ENCODE measurements around the gene CFAP97D2.
A peak's percentile ranks its signal among the peaks of the same experiment; 100 is the strongest.
"Not testable (repeated sequence)": the region's sequence is repeated elsewhere in the genome, so short reads cannot be mapped to it uniquely, and the experiment has no call there.

The CFAP97D2 gene

DNA sequence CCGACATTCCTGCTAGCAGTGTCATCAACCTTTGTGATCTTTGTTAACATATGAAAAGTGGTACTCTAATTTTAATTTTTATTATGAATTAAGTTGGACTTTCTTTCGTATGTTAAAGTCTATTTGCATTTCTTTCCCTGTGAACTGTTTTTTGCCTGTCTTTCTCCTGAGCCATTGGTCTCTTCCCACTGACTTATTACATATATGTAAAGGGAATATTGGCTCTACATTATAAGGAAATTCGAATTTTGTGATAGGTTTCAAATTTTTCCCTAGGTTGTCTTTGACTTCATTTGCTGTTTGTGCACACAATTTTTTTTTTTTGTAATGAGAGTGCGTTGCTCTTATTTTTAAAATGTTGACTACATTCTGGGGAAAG lies 55.2 kb downstream of the CFAP97D2 start:
- no peak for DNase-seq (ENCODE audit: low read depth in 1 of 2, low spot score in 1 of 2)

DNA sequence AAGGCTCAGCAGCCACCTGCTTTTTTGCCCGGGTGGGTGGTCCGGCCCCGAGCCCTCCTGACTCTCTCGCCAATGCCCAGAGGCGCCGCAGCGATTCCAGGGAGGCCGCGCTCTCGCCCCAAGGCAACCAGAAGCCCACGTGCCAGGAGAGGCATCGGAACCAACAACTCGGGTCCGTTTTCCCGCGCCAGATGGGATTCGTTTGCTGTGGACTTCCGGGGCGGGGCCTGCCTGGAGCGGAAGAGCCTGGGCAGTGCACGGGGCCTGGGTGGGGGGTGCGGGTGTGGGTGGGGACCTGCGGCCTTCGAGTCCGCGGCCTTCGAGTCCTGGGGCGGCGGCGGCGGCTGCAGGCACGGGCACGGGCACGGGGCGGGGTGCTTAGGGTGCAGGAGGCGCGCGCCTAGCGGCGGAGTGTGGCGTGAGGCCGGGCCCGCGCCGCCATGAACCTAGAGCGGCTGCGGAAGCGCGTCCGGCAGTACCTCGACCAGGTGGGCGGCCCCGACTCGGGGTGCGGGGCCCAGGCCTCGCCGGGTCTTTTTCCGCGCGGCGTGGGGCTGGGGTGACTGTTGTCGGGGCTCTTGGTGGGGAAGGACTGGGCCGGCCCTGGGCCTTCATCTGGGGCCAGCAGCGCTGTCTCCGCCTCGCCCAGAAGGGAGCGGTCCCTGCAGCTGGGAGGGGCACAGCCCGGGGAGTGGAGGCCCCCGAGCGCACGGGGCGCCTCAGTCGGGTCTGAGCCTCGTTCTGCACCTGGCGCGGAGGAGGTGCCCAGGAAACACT lies 55.8 kb downstream of the CFAP97D2 start, which contains the start of gene CDC16:
Gene CDC16 (plus strand): TSS at position 253 of the 777 bp plus-strand sequence. CDS start 188 bp downstream, at position 441.
- DNase-seq (ENCODE audit: low read depth in 1 of 2, low spot score in 1 of 2), result peak; percentile 87

DNA sequence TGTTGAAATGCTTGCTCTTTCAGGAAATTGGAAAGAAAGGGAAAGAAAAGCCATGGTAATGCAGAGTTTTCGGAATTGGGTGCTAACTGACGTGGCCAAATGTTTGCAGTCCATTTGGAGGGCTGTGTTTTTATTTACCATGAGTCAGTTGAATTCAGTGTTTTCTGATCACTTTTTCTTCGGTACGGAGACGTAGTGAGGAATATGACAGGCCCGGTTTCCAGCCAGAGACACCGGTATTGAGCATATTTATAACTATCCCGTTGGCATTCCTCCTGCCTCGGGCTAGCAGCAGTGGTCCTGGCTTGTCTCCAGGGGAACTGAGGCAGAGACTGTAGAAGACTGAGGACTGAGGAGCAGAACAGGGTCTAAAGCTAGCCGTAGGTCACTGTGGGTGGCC lies 56.6 kb downstream of the CFAP97D2 start:
- no peak for DNase-seq (ENCODE audit: low read depth in 1 of 2, low spot score in 1 of 2)

DNA sequence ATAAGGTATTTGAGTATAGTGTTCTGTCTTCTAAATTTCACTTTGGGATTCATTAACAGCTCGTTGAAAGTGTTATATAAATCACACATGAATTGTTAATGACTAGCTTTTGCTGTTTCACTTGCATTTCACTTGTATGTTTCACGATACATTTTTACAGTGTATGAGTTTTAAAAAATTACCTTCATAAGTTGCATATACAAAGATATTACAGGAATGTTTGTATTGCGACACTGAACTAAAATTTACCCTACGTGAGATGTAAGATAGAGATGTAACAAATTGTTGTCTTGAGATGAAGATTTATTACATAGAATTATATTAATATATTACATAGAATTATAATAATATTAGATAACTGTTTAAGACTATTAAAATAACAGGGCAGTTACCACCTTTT lies 57.2 kb downstream of the CFAP97D2 start:
- no peak for DNase-seq (ENCODE audit: low read depth in 1 of 2, low spot score in 1 of 2)

DNA sequence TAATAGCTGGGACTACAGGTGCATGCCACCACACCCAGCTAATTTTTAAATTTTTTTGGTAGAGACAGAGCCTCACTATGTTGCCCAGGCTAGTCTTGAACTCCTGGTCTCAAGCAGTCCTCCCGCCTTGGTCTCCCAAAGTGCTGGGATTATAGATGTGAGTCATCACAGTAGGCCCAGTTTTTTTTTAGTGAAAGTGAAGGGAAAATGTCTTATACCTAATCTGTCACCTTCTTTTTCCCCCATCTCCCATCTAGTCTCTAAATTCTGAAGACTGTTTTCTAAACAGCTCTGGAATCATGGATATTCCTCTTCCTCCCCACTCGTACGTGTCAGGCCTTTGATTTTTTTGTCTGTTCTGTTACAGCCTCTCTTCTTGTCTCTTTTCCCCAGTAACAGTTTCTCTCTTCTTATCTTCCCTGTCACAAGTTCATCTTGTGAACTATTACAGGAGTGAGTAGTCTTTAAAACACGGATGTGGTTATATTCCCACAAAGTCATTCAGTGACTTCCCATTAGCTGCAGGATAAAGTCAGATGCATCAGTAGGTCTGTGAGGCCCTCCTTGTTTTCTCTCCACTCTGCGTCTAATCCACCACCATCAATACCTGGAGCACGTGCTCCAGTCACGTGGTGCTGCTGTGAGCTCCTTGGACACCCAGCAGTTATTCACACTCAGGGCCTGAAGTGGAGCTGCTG lies 58.5 kb downstream of the CFAP97D2 start:
- DNase-seq (ENCODE audit: low read depth in 1 of 2, low spot score in 1 of 2), result no peak

DNA sequence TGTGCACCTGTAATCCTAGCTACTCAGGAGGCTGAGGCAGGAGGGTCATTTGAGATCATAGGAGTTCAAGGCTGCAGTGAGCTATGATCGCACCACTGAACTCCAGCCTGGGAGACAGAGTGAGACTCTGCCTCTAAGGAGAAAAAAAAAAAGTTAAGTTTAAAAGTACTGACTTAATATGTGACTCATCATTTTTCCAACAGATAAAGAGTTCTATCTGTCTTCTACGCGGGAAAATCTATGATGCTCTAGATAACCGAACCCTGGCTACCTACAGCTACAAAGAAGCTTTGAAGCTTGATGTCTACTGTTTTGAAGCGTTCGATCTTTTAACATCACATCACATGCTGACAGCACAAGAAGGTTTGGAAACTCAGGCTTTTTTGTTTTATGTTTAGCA lies 62.9 kb downstream of the CFAP97D2 start:
- DNase-seq (ENCODE audit: low read depth in 1 of 2, low spot score in 1 of 2), result no peak

DNA sequence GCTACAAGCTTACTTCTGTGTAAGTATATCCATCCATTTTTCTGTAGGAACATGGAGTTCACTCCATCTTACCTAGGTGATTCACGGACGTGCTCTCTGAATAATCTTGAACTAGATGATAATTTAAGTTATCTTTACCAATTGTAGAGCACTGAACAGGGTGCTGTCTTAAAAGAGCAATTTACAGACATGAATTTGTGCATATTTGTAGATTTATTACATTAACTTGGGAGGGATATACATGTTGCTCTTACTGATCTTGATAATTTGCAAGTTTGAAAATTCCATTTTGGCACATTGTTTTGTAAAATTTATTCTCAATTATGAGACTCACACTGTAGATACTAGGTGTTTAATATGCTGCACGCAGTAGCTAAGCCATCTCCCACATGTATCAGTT lies 64.9 kb downstream of the CFAP97D2 start:
- no peak for DNase-seq (ENCODE audit: low read depth in 1 of 2, low spot score in 1 of 2)

DNA sequence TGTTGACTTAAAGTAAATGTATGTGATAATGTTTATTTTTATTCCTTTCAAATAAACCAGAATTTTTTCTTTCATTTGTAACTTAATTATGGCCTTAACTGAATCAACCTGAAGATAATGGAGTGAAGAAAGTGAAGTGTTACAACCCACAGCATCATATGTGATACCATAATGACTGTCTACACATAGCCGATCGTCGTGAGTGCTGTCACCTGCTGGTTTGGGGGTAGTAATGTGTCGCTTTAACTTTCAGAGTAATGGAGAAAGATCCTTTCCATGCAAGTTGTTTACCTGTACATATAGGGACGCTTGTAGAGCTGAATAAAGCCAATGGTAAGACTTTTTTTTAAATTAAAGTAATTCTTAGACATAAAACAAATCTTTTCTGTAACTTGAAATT lies 65.6 kb downstream of the CFAP97D2 start:
- DNase-seq (ENCODE audit: low read depth in 1 of 2, low spot score in 1 of 2), result no peak

DNA sequence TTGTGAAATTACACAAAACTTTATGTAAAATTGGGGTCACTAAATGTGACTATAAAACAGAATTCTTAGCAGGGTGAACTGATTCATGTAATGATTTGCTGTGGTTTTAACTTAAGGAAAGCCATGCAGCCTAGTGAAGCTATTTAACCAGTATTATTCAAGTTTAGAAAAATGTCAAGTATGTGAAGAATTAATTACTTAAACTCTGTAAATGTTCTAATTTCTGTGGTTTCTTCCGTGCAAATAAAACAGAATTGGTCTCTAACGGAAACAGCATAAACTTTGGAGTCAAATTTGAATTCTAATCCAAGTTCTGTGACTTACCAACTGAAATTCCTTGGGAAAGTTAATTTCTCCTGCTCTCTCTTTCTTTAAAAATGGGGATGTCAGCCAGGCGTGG lies 69.0 kb downstream of the CFAP97D2 start:
- no peak for DNase-seq (ENCODE audit: low read depth in 1 of 2, low spot score in 1 of 2)

DNA sequence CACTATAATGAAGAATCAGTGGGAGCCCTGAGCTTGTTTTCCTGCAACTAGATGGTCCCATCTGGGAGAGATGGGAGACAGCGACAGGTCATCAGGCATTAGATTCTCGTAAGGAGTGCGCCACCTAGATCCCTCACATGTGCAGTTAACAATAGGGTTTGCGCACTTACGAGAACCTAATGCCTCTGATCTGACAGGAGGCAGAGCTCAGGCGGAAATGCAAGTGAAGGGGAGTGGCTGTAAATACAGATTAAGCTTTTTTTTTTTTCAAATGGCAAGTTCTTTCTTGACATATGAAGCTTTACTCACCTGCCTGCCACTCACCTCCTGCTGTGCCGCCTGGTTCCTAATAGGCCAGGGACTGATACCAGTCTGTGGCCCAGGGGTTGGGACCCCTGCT lies 70.0 kb downstream of the CFAP97D2 start:
- no peak for DNase-seq (ENCODE audit: low read depth in 1 of 2, low spot score in 1 of 2)

DNA sequence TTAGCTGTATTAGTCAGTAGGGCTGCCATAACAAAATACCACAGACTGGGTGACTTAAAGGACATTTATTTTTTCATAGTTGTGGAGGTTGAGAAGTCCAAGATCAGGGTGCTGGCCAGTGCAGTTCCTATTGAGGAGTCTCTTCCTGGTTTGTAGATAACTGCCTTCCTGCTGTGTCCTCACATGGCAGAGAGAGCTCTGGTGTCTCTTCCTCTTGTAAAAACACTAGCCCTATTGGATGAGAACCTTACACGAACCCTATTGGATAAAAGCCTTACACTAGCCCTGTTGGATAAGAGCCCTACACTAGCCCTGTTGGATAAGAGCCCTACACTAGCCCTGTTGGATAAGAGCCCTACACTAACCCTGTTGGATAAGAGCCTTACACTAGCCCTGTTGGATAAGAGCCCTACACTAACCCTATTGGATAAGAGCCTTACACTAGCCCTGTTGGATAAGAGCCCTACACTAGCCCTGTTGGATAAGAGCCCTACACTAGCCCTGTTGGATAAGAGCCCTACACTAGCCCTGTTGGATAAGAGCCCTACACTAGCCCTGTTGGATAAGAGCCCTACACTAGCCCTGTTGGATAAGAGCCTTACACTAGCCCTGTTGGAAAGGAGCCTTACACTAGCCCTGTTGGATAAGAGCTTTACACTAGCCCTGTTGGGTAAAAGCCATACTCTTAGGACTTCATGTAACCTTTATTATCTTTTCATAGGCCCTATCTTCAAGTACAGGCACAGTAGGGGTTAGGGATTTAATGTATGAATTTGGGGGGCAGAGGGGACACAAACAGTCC lies 72.8 kb downstream of the CFAP97D2 start:
- DNase-seq (ENCODE audit: low read depth in 1 of 2, low spot score in 1 of 2), result not testable (repeated sequence)

DNA sequence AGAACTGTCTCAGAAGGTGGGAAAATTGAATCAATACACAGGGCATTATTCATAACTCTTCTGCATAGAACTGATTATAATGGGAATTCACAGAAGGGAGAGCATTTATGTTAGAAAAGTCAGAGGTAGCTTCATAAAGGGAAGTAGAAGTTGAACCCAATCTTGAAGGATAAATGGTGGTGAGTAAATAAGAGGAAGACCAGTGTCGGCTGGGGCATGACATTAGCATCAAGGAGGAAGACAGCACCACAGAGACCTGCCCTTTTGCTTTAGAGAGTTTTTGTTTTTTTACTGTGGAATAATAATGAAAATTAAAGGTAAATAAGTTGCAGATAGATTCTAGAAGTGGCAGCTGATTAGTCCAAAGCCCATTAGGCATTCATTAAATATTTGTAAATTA lies 77.5 kb downstream of the CFAP97D2 start:
- no peak for DNase-seq (ENCODE audit: low read depth in 1 of 2, low spot score in 1 of 2)

DNA sequence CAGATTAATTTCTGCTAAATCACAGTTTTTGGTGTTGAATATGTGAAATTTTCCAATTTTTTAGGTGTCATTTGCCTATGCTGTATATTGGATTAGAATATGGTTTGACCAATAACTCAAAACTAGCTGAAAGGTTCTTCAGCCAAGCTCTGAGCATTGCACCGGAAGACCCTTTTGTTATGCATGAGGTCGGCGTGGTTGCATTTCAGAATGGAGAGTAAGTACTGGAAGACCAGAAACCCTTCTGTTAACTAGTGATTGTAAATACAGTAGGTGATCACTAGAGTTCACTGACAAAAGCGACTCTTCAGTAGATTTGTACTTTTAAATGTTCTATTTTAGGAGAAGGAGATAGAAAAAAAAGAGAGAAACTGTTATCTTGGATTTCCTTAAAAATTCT lies 78.0 kb downstream of the CFAP97D2 start:
- no peak for DNase-seq (ENCODE audit: low read depth in 1 of 2, low spot score in 1 of 2)

DNA sequence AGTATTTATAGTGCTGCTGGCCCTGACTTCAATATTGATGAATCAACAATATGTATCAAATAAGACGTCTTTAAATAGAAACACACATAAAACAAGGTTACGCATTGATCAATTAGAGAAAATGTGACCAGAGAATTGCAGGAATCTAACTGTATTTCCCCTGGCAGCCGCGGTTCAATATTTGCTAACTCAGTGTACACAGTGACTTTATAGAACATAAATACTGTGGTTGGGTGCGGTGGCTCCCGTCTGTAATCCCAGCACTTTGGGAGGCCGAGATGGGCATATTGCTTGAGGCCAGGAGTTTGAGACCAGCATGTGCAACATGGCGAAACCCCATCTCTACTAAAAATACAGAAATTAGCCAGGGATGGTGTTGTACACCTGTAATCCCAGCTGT lies 79.5 kb downstream of the CFAP97D2 start:
- DNase-seq (ENCODE audit: low read depth in 1 of 2, low spot score in 1 of 2), result no peak

DNA sequence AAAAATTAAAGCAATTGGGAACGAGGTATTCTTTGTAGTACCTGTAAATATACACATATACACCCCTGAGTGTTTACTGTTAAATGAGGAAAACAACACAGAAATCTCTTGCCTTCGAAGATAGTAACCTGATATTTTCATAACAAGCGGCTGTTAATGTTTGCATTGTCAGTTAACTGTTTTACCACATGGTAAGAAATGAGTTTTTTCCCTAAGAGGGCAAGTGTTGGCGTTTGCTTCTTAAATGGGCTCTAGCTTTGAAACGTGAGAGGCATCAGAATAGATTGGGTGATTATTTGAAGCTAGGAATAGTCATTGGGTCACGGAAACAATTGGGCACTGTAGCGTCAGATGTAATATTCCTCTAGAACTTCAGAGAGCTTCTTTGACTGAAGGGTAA lies 80.3 kb downstream of the CFAP97D2 start:
- DNase-seq (ENCODE audit: low read depth in 1 of 2, low spot score in 1 of 2), result no peak

DNA sequence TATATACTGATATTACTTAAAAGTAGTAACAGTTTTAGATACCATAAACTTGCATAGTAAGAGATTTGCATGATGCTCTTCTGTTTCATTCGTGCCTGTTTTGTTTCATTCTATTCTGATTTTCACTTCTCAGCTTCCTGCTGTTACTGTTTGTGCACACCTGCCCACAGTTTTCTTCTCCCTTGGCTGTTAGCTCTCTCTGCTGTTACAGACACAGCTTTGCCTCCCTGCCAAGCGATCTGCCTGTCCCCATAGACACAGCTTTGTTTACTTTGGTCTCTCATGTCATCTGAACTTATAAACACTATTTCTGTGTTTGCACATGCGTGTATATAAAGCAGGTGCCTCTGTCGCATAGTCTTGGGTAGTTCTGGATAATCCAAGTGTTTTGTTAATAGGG lies 80.9 kb downstream of the CFAP97D2 start:
- no peak for DNase-seq (ENCODE audit: low read depth in 1 of 2, low spot score in 1 of 2)

DNA sequence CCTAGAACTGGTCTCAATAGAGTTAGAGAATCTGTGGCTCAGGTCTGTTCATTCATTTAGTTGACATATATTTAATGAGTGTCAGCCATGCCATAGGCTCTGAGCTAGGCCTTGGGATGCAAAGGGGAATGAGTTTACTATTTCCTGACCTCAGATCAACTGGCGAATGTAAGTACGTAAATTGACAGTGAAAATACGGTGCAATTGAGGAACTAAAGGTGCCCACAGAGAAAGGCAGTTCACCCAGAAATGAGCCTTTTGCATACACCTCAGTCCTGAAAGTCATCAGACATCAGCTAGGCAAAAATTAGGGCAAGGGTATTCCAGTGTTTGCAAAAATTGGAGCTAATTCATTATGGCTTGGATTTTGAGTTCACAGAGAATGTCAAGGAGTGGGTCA lies 81.8 kb downstream of the CFAP97D2 start:
- DNase-seq (ENCODE audit: low read depth in 1 of 2, low spot score in 1 of 2), result no peak

DNA sequence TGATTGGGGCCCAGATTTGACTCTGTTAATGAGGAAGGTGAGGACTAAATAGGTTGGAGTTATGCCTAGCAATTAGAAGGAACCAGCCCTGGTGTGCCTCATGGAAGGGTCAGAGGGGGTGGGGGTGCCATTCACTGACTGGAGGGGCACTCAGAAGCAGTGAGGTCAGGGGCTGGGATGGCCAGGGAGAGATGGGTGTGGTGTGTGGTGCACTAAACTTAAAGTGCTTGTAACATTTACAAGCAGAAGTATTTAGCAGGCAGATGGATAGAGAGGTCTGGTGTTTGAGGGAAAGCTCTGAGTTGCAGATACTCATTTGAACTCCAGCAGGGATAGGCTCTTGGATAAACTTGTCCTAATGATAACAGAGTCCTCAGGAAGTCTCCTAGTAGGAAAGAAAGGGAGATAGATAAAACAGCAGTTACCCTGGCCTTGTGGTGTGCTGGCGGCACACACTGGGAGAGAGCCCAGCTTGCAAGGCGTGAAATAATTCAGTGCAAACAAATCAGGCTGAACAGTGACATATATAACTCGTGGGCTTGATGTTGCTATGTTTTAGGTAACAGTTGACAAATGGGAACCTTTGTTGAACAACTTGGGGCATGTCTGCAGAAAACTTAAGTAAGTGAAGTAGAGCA lies 82.4 kb downstream of the CFAP97D2 start:
- no peak for DNase-seq (ENCODE audit: low read depth in 1 of 2, low spot score in 1 of 2)

DNA sequence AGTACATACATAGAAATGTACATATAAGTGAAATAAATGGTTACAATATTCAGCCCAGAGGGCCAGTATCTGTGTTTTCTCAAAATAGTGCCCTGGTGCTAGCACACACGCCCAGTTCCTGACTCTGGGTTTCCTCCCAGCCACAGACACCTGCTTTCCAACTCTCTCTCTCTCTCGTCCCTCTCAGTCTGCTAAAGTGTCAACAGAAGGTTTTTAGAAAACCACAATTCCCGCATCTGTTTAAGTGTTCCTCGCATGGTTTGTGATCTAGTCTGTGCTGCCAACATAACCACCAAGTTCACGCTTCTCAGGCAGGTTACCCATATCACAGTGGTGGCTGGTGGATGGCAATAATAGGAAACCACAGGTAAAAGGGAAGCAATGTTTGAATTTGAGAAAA lies 84.5 kb downstream of the CFAP97D2 start:
- DNase-seq (ENCODE audit: low read depth in 1 of 2, low spot score in 1 of 2), result no peak

DNA sequence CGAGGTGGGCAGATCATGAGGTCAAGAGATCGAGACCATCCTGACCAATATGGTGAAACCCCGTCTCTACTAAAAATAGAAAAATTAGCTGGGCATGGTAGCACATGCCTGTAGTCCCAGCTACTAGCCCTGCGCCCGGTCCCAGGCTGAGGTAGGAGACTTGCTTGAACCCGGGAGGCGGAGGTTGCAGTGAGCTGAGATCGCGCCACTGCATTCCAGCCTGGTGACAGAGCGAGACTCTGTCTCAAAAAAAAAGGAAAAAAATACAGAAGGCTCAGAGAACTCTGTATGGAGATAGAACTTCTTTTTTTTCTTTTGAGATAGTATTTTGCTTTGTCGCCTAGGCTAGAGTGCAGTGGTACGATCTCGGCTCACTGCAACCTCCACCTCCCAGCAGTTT lies 85.3 kb downstream of the CFAP97D2 start:
- not testable (repeated sequence) for DNase-seq (ENCODE audit: low read depth in 1 of 2, low spot score in 1 of 2)

DNA sequence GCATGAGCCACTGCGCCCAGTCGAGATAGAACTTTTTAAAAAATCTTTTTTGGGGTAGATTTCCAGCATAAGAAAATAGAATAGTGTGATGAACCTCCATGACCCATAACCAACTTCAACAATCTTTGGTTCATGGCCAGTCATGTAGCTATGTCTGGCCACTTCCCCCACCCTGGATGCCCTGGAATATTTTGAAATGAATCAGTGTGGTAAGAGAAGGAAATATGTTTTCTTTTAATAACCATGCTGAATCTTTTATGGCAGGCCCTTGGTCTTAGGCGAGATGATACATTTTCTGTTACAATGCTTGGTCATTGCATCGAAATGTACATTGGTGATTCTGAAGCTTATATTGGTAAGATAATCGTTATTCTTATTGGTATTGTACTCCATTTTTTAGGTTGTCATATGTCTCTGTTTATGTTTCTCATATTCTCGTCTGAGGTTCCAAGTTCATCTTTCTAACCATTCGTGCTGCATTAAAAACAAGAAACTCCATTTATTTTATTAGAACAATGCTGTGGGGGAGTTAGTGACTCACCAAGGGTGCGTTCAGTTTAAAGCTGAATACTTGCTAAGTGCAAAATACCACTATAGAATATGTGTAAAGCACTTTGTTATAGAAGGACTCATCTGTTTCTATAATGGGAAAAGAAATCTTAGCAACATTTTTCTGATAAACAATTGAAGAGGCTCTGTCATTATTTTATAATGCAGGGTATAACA lies 86.0 kb downstream of the CFAP97D2 start:
- no peak for DNase-seq (ENCODE audit: low read depth in 1 of 2, low spot score in 1 of 2)

Measured in activated CD4-positive, alpha-beta T cell treated with anti-CD3 and anti-CD28 coated beads, Interleukin-2, amount 50 U/mL, for 24 hours (primary cell).